ENCODE measurements around the gene SNAPC5. TPM values are rescaled to one million over a fixed set of nuclear protein-coding genes. Genes with fewer than 3 reads are reported as not detected.
"Not testable (repeated sequence)": the region's sequence is repeated elsewhere in the genome, so short reads cannot be mapped to it uniquely, and the experiment has no call there.

SNAPC5 gene
- total and polyA plus RNA-seq, 10 of the 15 experiments (the other 5 are each of a cell fraction or from before 2014, with no cell fraction given) = 14.4 to 53.5 (median 36.9) TPM

DNA sequence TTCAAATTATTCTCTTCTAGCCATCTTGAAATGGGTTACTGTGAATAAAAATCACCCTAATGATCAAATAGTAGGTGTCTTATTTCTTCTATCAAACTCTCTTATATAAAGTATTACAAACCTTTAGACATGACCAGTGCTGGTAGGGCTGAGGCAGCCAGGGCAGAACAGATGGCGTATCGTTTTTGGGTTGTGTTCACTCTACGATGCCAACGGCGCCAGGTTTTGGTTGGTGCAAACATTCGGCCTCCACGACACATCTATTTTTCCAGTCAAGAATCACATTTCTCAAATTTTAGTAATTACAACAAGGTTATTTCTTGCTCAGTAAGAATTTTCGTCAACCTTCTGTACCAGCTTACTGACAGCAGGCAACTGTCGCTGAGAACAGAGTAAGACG lies 4.9 kb upstream of the SNAPC5 start (continued):
- TF ChIP-seq NFXL1 (IDR thresholded peaks at IDR 0.05; ENCODE audit: borderline replicate concordance) (no peak), SMC3 (IDR thresholded peaks at IDR 0.05; ENCODE audit: borderline replicate concordance, low read length) (no peak)

DNA sequence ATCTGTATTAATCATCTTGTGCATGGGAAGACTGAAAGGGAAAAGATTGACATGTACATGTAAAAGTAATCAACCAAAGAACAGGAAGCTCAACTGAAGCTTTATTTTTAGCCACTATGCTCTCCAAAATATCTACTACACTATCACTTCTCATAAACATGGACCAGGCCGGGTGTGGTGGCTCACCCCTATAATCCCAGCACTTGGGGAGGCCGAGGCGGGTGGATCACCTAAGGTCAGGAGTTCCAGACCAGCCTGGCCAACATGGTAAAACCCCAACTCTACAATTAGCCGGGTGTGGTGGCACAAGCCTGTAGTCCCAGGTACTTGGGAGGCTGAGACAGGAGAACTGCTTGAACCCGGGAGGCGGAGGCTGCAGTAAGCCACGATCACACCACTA lies 2.8 kb upstream of the SNAPC5 start:
- H3K9me3 ChIP-seq (replicated peaks; ENCODE audit: control insufficient read depth, insufficient read depth, low read length); H3K9ac ChIP-seq (ENCODE audit: control insufficient read depth, insufficient read depth, low read length); DNase-seq (ENCODE audit: low read depth, low spot score); H3K27ac ChIP-seq (ENCODE audit: control insufficient read depth, insufficient read depth); BruUV-seq (replicated peaks); H4K20me1 ChIP-seq (ENCODE audit: control insufficient read depth, insufficient read depth); intact Hi-C loops (cut with micrococcal nuclease; ENCODE audit: unreplicated experiment); H3K4me1 ChIP-seq (ENCODE audit: control insufficient read depth, insufficient read depth, low read length); FAIRE-seq; H2AFZ ChIP-seq (ENCODE audit: control insufficient read depth, low read depth, low read length); H3K27me3 ChIP-seq (replicated peaks in 1 of 2; ENCODE audit: control insufficient read depth in 2 of 2, insufficient read depth in 2 of 2, low read length in 1 of 2); ATAC-seq; POLR2A ChIA-PET; H3K4me2 ChIP-seq (ENCODE audit: control insufficient read depth, insufficient read depth): not testable (repeated sequence)
- 0 out of 2 replicates have a peak overlapping the region, but pooled peaks have one; percentile 20 for H3K4me3 ChIP-seq
- peaks cover 66% of the 10 kb centered on the region for H3K79me2 ChIP-seq (ENCODE audit: control insufficient read depth, insufficient read depth, low read length)
- RAD21 ChIA-PET (ENCODE audit: unreplicated experiment) = interaction anchor here (1.3 kb wide), 1 partner anchor 114 kb away, joined by 3 read pairs; no protein-coding TSS in a partner anchor
- in situ Hi-C loops (cut with MboI) = loop anchor here (5.0 kb wide), 1 partner anchor 143 kb away; the partner anchor contains the start of gene TIPIN
- peaks cover 7 to 34% of the 10 kb centered on the region in 2 experiments for H3K36me3 ChIP-seq (ENCODE audit: control insufficient read depth in 2 of 2, insufficient read depth in 2 of 2, low read length in 1 of 2)
- SMC1A ChIA-PET (ENCODE audit: uncharacterized antibody, unreplicated experiment) = interaction anchor here (0.8 to 6.2 kb wide), 4 partner anchors 12 to 114 kb away, joined by 3 to 51 read pairs (median 3); partner anchors contain the start of gene MAP2K1
- CTCF ChIA-PET = interaction anchor here (0.9 to 5.2 kb wide), 5 partner anchors 12 to 209 kb away, joined by 3 to 103 read pairs (median 44); partner anchors contain the start of genes DIS3L and MAP2K1
- 66% methylated on average over 7 of the region's 7 CpGs for WGBS (ENCODE audit: insufficient coverage, insufficient replicate concordance, low lambda C conversion rate, missing lambda C conversion rate)

Measured in GM12878 (cell line).